HepG2 (cell line): Measurements from ENCODE around the gene RUNX3. TPM values are rescaled to one million over a fixed set of nuclear protein-coding genes. Genes with fewer than 3 reads are reported as not detected.

Source experiments
- DPF2 ChIP-seq: sonication (generic); formaldehyde crosslinking; IDR thresholded peaks from 2 replicates; pipeline ENCODE4 v1.4.0; 2020; ENCODE audit warnings: mild to moderate bottlenecking, low read depth, missing genetic modification reagents, borderline replicate concordance
- MAZ ChIP-seq, 2 experiments: sonication (generic) in 1 of 2; formaldehyde crosslinking in 1 of 2; IDR thresholded peaks; 2 replicates each; pipeline versions ENCODE4 v1.5.0 to v1.6.1; 2012 to 2020; ENCODE audit warnings: low read depth in 2 of 2, mild to moderate bottlenecking in 2 of 2, borderline replicate concordance in 1 of 2, improper control_type of control experiment in 1 of 2, low read length in 1 of 2, missing genetic modification reagents in 1 of 2, moderate library complexity in 1 of 2
- NKX3-1 ChIP-seq: sonication (generic); formaldehyde crosslinking; IDR thresholded peaks from 2 replicates; pipeline ENCODE4 v1.5.0; 2020; ENCODE audit warnings: missing genetic modification reagents
- SMAD3 ChIP-seq: sonication (generic); formaldehyde crosslinking; IDR thresholded peaks from 2 replicates; pipeline ENCODE4 v1.4.0; 2020; ENCODE audit warnings: missing genetic modification reagents
- STAG1 ChIP-seq: sonication (generic); formaldehyde crosslinking; IDR thresholded peaks from 2 replicates; pipeline ENCODE4 v1.4.0; 2020; ENCODE audit warnings: missing genetic modification reagents
- ZNF773 ChIP-seq: sonication (generic); formaldehyde crosslinking; IDR thresholded peaks from 2 replicates; pipeline ENCODE4 v1.4.0; 2020; ENCODE audit warnings: missing genetic modification reagents, borderline replicate concordance
- polyA plus RNA-seq, 8 experiments: library from polyadenylated mRNA; depleted of rRNA in 3 of 8; stranded (reverse) in 7 of 8; unstranded in 1 of 8; fragments of >200 nt; fragmentation: Illumina TruSeq in 4 of 8; extraction: Trizol in 4 of 8; gene quantifications; 2 replicates each; pipeline versions ENCODE4 v1.2.1 to v1.2.3, GENCODE V29; 2011 to 2016; ENCODE audit warnings: low read depth in 4 of 8, missing spikeins in 1 of 8, mixed read lengths in 1 of 8; ENCODE audit not compliant: insufficient read depth in 1 of 8
- total RNA-seq, 5 experiments: library from RNA; depleted of rRNA; stranded (reverse); fragments of >200 nt; fragmentation: Illumina TruSeq; extraction: Trizol; gene quantifications; 2 replicates each; pipeline ENCODE4 v1.2.3, GENCODE V29; 2016; ENCODE audit warnings: low read depth in 1 of 5
- TF ChIP-seq, protein P1 (sequence below): sonication (generic); formaldehyde crosslinking; IDR thresholded peaks from 2 replicates; pipeline ENCODE4 v1.5.0; 2020; ENCODE audit warnings: mild to moderate bottlenecking, missing genetic modification reagents, borderline replicate concordance

RUNX3 gene
- total and polyA plus RNA-seq, 2 of the 13 experiments (the other 11 are each of a cell fraction or from before 2014, with no cell fraction given), result 0.04 to 0.22 TPM

DNA sequence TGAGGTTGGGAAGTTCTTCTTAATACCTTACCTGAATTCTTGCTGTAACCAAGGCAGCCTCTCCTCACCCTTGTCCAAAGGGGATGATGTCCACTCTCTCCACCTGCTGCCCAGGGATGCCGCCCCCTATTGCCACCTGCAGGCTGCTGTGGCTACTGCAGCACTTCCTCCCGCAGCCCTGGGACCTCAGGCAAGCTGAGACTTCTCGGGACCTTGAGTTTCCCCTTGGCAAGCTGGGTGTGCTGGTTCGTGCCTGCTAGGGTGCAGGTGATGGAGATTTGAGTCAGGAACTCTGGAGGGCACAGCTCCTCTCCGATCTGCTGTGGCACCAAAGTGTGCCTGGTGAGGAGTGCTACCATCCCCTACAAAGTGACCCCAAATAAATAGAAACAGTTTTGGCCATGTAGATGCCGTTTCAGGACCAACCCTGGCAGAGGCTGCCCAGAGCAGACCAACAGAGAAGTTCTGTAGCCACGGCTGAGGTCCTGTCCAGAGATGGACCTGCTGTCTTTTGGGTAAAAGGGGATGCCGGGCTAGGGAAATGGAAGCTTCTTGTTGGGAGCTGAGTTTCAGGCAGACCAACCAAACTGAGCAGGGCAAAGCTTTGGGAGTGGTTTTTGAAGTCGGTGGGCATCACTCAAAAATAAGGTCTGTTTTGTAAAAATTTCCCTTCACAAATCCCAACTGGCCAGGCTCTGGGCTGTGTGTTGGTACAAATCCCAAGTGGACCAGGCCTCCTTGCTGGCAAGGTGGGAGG lies 31.7 kb downstream of the RUNX3 start (continued):
- TF ChIP-seq, protein P1, sequence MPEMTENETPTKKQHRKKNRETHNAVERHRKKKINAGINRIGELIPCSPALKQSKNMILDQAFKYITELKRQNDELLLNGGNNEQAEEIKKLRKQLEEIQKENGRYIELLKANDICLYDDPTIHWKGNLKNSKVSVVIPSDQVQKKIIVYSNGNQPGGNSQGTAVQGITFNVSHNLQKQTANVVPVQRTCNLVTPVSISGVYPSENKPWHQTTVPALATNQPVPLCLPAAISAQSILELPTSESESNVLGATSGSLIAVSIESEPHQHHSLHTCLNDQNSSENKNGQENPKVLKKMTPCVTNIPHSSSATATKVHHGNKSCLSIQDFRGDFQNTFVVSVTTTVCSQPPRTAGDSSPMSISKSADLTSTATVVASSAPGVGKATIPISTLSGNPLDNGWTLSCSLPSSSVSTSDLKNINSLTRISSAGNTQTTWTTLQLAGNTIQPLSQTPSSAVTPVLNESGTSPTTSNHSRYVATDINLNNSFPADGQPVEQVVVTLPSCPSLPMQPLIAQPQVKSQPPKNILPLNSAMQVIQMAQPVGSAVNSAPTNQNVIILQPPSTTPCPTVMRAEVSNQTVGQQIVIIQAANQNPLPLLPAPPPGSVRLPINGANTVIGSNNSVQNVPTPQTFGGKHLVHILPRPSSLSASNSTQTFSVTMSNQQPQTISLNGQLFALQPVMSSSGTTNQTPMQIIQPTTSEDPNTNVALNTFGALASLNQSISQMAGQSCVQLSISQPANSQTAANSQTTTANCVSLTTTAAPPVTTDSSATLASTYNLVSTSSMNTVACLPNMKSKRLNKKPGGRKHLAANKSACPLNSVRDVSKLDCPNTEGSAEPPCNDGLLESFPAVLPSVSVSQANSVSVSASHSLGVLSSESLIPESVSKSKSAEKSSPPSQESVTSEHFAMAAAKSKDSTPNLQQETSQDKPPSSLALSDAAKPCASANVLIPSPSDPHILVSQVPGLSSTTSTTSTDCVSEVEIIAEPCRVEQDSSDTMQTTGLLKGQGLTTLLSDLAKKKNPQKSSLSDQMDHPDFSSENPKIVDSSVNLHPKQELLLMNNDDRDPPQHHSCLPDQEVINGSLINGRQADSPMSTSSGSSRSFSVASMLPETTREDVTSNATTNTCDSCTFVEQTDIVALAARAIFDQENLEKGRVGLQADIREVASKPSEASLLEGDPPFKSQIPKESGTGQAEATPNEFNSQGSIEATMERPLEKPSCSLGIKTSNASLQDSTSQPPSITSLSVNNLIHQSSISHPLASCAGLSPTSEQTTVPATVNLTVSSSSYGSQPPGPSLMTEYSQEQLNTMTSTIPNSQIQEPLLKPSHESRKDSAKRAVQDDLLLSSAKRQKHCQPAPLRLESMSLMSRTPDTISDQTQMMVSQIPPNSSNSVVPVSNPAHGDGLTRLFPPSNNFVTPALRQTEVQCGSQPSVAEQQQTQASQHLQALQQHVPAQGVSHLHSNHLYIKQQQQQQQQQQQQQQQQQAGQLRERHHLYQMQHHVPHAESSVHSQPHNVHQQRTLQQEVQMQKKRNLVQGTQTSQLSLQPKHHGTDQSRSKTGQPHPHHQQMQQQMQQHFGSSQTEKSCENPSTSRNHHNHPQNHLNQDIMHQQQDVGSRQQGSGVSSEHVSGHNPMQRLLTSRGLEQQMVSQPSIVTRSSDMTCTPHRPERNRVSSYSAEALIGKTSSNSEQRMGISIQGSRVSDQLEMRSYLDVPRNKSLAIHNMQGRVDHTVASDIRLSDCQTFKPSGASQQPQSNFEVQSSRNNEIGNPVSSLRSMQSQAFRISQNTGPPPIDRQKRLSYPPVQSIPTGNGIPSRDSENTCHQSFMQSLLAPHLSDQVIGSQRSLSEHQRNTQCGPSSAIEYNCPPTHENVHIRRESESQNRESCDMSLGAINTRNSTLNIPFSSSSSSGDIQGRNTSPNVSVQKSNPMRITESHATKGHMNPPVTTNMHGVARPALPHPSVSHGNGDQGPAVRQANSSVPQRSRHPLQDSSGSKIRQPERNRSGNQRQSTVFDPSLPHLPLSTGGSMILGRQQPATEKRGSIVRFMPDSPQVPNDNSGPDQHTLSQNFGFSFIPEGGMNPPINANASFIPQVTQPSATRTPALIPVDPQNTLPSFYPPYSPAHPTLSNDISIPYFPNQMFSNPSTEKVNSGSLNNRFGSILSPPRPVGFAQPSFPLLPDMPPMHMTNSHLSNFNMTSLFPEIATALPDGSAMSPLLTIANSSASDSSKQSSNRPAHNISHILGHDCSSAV (CRISPR knock-in tag), result no peak
- TF ChIP-seq NKX3-1 (CRISPR knock-in tag), result no peak
- TF ChIP-seq DPF2, result no peak
- no peak for TF ChIP-seq MAZ (IDR thresholded peaks at IDR 0.05; ENCODE audit: borderline replicate concordance, low read depth, low read length)
- no peak for TF ChIP-seq MAZ (CRISPR knock-in tag; IDR thresholded peaks at IDR 0.05; ENCODE audit: low read depth)
- TF ChIP-seq SMAD3 (CRISPR knock-in tag), result no peak
- TF ChIP-seq STAG1 (CRISPR knock-in tag), result peak; percentile 87
- no peak for TF ChIP-seq ZNF773 (CRISPR knock-in tag)
- TF ChIP-seq, all 625 proteins: peak for 15
